ENCODE measurements around the gene ANGEL1. TPM values are rescaled to one million over a fixed set of nuclear protein-coding genes. Genes with fewer than 3 reads are reported as not detected.

ANGEL1 gene, protein sequence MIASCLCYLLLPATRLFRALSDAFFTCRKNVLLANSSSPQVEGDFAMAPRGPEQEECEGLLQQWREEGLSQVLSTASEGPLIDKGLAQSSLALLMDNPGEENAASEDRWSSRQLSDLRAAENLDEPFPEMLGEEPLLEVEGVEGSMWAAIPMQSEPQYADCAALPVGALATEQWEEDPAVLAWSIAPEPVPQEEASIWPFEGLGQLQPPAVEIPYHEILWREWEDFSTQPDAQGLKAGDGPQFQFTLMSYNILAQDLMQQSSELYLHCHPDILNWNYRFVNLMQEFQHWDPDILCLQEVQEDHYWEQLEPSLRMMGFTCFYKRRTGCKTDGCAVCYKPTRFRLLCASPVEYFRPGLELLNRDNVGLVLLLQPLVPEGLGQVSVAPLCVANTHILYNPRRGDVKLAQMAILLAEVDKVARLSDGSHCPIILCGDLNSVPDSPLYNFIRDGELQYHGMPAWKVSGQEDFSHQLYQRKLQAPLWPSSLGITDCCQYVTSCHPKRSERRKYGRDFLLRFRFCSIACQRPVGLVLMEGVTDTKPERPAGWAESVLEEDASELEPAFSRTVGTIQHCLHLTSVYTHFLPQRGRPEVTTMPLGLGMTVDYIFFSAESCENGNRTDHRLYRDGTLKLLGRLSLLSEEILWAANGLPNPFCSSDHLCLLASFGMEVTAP
- 10 to 100 TPM; 19.9 to 24.9 (median 20.3) TPM for total RNA-seq
- 12.8 TPM for polyA plus RNA-seq
- long read RNA-seq, donor 1, full-length matches to known transcripts, result 19 of 36 reads
- long read RNA-seq, donor 1, partial matches to known transcripts, result 6 of 36 reads
- long read RNA-seq, donor 1, other reads (novel, unspliced or antisense), result 11 of 36 reads
- long read RNA-seq, donor 2, full-length matches to known transcripts, result 34 of 44 reads
- long read RNA-seq, donor 2, partial matches to known transcripts, result 2 of 44 reads
- long read RNA-seq, donor 2, other reads (novel, unspliced or antisense), result 8 of 44 reads
- long read RNA-seq, donor 3, full-length matches to known transcripts, result 45 of 67 reads
- long read RNA-seq, donor 3, partial matches to known transcripts, result 3 of 67 reads
- long read RNA-seq, donor 3, other reads (novel, unspliced or antisense), result 19 of 67 reads
- long read RNA-seq, donor 4, full-length matches to known transcripts, result 30 of 39 reads
- long read RNA-seq, donor 4, partial matches to known transcripts, result 3 of 39 reads
- long read RNA-seq, donor 4, other reads (novel, unspliced or antisense), result 6 of 39 reads

GRCh38 chr14:76812422-76813383 lies at the start of gene ANGEL1:
ANGEL1 (minus strand) TSS chr14:76812882; CDS start chr14:76812827, 55 bp downstream.
- H3K4me3 ChIP-seq (ENCODE audit: low read length), result peak within 1 kb of the TSS; percentile 83
- no peaks in the 10 kb centered on the region for H3K4me1 ChIP-seq (ENCODE audit: control insufficient read depth, insufficient read depth, low read length)
- H3K9me3 ChIP-seq (ENCODE audit: control insufficient read depth, low read length), result no peaks in the 10 kb centered on the region
- peak within 1 kb of the TSS; percentile 80 for H3K27ac ChIP-seq (ENCODE audit: low read length)
- intact Hi-C loops (cut with DNase I), result no loop called here
- ATAC-seq, result peak; percentile 94
- no peaks in the 10 kb centered on the region for H3K27me3 ChIP-seq (ENCODE audit: control insufficient read depth, insufficient read depth)
- WGBS, result 4% methylated on average over 69 of the region's 69 CpGs
- DNase-seq, result peak; percentile 96 to 99 (median 99)

DNA sequence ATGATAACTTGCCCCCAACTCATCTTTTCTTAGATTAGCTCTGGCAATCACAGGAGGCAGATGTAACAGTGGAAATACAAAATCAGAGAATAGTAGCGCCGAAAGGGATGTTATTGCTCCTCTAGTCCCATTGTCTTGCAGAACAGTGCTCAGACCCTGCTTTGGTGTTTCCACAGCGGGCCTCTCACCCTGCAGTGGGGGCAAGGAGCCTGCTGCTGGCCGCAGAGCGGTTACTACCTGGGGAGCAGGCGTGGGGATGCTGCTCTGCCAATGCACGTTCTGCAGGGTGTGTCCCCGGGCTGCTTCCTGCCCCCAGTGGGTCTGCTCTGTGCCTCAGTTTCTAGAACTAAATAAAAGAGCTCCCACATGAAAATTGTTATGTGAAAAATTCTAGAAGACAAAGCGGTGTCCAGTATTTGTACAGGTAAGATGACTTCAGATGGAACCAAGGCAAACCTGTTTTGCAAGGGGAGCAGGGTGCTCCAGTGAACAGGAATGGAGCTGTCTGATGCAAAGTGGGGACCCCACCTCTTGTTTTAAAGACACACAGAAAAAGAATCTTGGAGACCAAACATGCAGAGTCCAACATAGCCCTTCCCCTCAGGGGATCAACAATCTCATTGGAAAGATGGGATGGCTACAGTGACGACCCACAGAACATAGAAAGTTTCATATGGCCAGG lies 49.0 kb upstream of the ANGEL1 start:
- ATAC-seq, result no peak
- WGBS, result 73% methylated on average over 10 of the region's 10 CpGs
- Histone ChIP-seq H3K27ac (ENCODE audit: low read length) (no peak overlapping the region), H3K9me3 (ENCODE audit: control insufficient read depth, low read length) (no peaks in the 10 kb centered on the region), H3K27me3 (ENCODE audit: control insufficient read depth, insufficient read depth) (no peaks in the 10 kb centered on the region), H3K4me1 (ENCODE audit: control insufficient read depth, insufficient read depth, low read length) (peaks cover 5% of the 10 kb centered on the region), H3K4me3 (ENCODE audit: low read length) (no peak overlapping the region)
- DNase-seq, result no peak
- intact Hi-C loops (cut with DNase I), result no loop called here

- Histone ChIP-seq H3K4me1 (ENCODE audit: control insufficient read depth, insufficient read depth, low read length) (no peaks in the 10 kb centered on the region), H3K4me3 (ENCODE audit: low read length) (no peak overlapping the region), H3K27ac (ENCODE audit: low read length) (no peak overlapping the region), H3K9me3 (ENCODE audit: control insufficient read depth, low read length) (no peaks in the 10 kb centered on the region), H3K27me3 (ENCODE audit: control insufficient read depth, insufficient read depth) (no peaks in the 10 kb centered on the region)
- WGBS, result 86% methylated on average over 1 of the region's 1 CpG
- no peak for DNase-seq
- ATAC-seq, result no peak
- intact Hi-C loops (cut with DNase I), result loop anchor here in 1 of 4 donors (5.0 kb wide), 1 partner anchor 371 kb away; no protein-coding TSS in a partner anchor
These were observed 44.1 kb upstream of the ANGEL1 start for GRCh38 chr14:76856769-76857168.

DNA sequence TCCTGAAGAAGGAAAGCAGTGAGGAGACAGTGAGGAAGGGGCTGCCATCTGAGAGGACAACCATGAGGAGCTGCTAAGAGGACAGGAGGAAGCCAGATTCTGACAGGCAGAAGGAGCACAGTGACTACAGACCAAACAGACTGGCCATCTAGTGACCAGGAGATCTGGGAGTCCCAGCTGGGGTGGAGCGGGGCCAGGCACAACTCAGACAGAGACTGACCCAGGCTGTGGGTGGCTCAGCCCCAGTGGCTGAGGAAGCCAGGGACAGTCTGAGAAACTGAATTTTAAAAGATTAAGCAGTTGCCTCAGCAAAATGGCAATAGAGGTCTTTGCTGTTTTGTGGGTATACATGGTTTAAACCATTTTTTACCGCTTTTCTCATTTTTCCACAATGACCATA lies 42.4 kb upstream of the ANGEL1 start:
- Histone ChIP-seq H3K4me3 (ENCODE audit: low read length) (no peak overlapping the region), H3K4me1 (ENCODE audit: control insufficient read depth, insufficient read depth, low read length) (no peaks in the 10 kb centered on the region), H3K9me3 (ENCODE audit: control insufficient read depth, low read length) (no peaks in the 10 kb centered on the region), H3K27me3 (ENCODE audit: control insufficient read depth, insufficient read depth) (no peaks in the 10 kb centered on the region), H3K27ac (ENCODE audit: low read length) (no peak overlapping the region)
- ATAC-seq (peak in 1 of 2 donors; percentile 47), DNase-seq (peak in 1 of 3 donors; percentile 59)
- WGBS, result 94% methylated on average over 2 of the region's 2 CpGs
- intact Hi-C loops (cut with DNase I), result loop anchor here in 1 of 4 donors (5.0 kb wide), 1 partner anchor 372 kb away; no protein-coding TSS in a partner anchor

- DNase-seq (no peak), ATAC-seq (no peak)
- 84% methylated on average over 6 of the region's 6 CpGs for WGBS
- Histone ChIP-seq H3K4me1 (ENCODE audit: control insufficient read depth, insufficient read depth, low read length) (no peaks in the 10 kb centered on the region), H3K4me3 (ENCODE audit: low read length) (no peak overlapping the region), H3K27ac (ENCODE audit: low read length) (no peak overlapping the region), H3K27me3 (ENCODE audit: control insufficient read depth, insufficient read depth) (no peaks in the 10 kb centered on the region), H3K9me3 (ENCODE audit: control insufficient read depth, low read length) (no peaks in the 10 kb centered on the region)
- intact Hi-C loops (cut with DNase I), result no loop called here
These were observed 36.2 kb upstream of the ANGEL1 start for GRCh38 chr14:76848879-76849278.

DNA sequence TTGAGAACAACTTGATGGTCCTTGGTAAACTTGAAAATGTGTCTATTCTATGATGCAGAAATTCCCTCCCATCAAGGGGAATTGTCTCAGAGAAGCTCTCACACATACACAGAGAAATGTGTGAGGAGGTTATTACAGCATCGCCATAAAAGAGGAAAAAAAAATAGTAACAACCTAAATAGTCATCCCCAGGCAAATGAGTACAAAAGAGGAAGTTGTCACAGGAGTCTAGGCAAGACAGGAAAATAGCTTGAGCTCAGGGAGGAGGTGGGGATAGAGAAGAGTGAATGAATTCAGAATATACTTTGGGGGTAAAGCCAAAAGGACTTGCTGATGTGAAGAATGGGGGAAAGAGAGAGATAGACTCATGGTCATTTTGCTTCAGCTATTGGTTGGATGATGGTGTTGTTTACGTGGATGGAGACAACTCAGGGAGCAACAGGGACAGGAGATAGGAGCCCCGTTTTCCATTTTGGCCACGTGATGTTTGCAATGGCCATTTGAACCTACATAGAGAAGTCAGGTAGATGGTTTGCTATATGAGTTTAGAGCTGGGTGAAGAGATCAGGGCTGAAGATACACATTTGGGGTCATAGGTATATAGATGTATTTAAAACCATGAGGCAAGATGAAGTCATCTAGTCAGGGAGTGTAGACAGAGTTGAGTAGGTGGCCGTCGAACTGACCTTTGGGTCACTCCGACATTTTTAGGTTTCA lies 33.8 kb upstream of the ANGEL1 start:
- no peak overlapping the region for H3K4me3 ChIP-seq (ENCODE audit: low read length)
- H3K27me3 ChIP-seq (ENCODE audit: control insufficient read depth, insufficient read depth), result no peaks in the 10 kb centered on the region
- no peak overlapping the region for H3K27ac ChIP-seq (ENCODE audit: low read length)
- H3K4me1 ChIP-seq (ENCODE audit: control insufficient read depth, insufficient read depth, low read length), result no peaks in the 10 kb centered on the region
- DNase-seq (no peak), ATAC-seq (no peak)
- no peaks in the 10 kb centered on the region for H3K9me3 ChIP-seq (ENCODE audit: control insufficient read depth, low read length)
- WGBS, result 77% methylated on average over 7 of the region's 7 CpGs
- intact Hi-C loops (cut with DNase I), result no loop called here

DNA sequence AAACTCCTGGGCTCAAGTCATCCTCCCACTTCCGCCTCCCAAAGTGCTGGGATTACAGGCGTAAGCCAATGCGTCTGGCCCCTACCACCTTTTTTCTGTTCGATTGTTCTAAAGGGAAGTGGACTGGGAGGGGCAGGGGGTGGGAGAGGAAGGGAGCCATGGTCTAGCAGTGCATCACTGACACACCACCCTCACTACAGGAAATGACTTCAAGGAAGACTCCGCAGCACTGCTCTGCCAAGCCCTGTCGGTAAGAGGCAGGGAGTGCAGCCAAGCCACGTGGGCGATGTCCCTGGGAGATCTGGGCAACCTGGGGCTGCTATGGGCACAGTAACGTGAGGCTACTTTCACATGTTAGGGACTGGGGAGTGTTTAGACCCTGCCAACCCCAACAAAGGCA lies 31.5 kb upstream of the ANGEL1 start:
- H3K4me1 ChIP-seq (ENCODE audit: control insufficient read depth, insufficient read depth, low read length), result no peaks in the 10 kb centered on the region
- H3K4me3 ChIP-seq (ENCODE audit: low read length), result no peak overlapping the region
- peak overlapping the region; percentile 73 for H3K27ac ChIP-seq (ENCODE audit: low read length)
- H3K9me3 ChIP-seq (ENCODE audit: control insufficient read depth, low read length), result no peaks in the 10 kb centered on the region
- peak; percentile 96 to 99 for ATAC-seq
- intact Hi-C loops (cut with DNase I), result no loop called here
- peak; percentile 82 to 90 (median 86) for DNase-seq
- WGBS, result 40% methylated on average over 9 of the region's 9 CpGs
- no peaks in the 10 kb centered on the region for H3K27me3 ChIP-seq (ENCODE audit: control insufficient read depth, insufficient read depth)

- H3K4me1 ChIP-seq (ENCODE audit: control insufficient read depth, insufficient read depth, low read length), result no peaks in the 10 kb centered on the region
- ATAC-seq (no peak), DNase-seq (no peak)
- no peak overlapping the region for H3K4me3 ChIP-seq (ENCODE audit: low read length)
- H3K9me3 ChIP-seq (ENCODE audit: control insufficient read depth, low read length), result no peaks in the 10 kb centered on the region
- intact Hi-C loops (cut with DNase I), result no loop called here
- no peaks in the 10 kb centered on the region for H3K27me3 ChIP-seq (ENCODE audit: control insufficient read depth, insufficient read depth)
- no peak overlapping the region for H3K27ac ChIP-seq (ENCODE audit: low read length)
These were observed 29.7 kb upstream of the ANGEL1 start for GRCh38 chr14:76842414-76842813.

DNA sequence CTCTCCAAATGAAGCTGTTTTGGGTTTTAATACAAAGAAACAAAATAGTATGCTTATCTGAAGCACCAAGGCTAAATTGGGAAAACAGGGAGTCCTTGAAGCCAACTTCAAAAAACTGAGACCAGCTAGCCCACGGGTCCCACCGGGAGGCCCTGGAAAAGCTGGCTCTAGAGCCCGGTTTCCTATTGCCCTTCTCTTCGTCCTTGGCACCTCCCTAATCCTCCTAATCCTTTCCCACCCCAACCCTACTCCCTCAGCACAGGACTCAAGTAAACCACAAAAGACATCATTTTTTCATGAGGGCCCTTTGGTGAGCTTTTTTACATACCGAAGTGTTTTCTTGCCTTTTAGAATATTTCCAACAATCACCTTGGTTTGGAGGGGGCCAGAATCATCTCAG lies 24.8 kb upstream of the ANGEL1 start:
- Histone ChIP-seq H3K27me3 (ENCODE audit: control insufficient read depth, insufficient read depth) (no peaks in the 10 kb centered on the region), H3K9me3 (ENCODE audit: control insufficient read depth, low read length) (no peaks in the 10 kb centered on the region), H3K27ac (ENCODE audit: low read length) (no peak overlapping the region), H3K4me3 (ENCODE audit: low read length) (no peak overlapping the region), H3K4me1 (ENCODE audit: control insufficient read depth, insufficient read depth, low read length) (no peaks in the 10 kb centered on the region)
- 64% methylated on average over 5 of the region's 5 CpGs for WGBS
- no peak for DNase-seq
- intact Hi-C loops (cut with DNase I), result no loop called here
- ATAC-seq, result no peak

Measured in right cardiac atrium (tissue), 5 donors.